KMS-11 (cell line): Measurements from ENCODE around the gene PRDM2.

Experiments
- H2AFZ ChIP-seq: fragments of 200-600 bp; sonication (generic); 2 replicates; pipeline ENCODE4 v1.6.1; 2016; ENCODE audit warnings: antibody characterized with exemption, mixed run types, low read depth
- H3K27ac ChIP-seq: fragments of 200-600 bp; sonication (generic); 2 replicates; pipeline ENCODE4 v1.6.1; 2016; ENCODE audit warnings: mild to moderate bottlenecking, mixed run types
- H3K27me3 ChIP-seq: fragments of 200-600 bp; sonication (generic); 2 replicates; pipeline ENCODE4 v1.6.1; 2017; ENCODE audit warnings: mild to moderate bottlenecking, low read depth, mixed run types, moderate library complexity; ENCODE audit not compliant: insufficient read depth
- H3K36me3 ChIP-seq: fragments of 200-600 bp; sonication (generic); 2 replicates; pipeline ENCODE4 v1.6.1; 2017; ENCODE audit warnings: mild to moderate bottlenecking, mixed run types; ENCODE audit not compliant: insufficient read depth
- H3K4me1 ChIP-seq: fragments of 200-600 bp; sonication (generic); 2 replicates; pipeline ENCODE4 v1.6.1; 2016; ENCODE audit warnings: mild to moderate bottlenecking, low read depth, mixed run types; ENCODE audit not compliant: poor library complexity, severe bottlenecking
- H3K4me2 ChIP-seq: fragments of 200-600 bp; sonication (generic); 2 replicates; pipeline ENCODE4 v1.7.0; 2016; ENCODE audit warnings: mild to moderate bottlenecking, mixed run types
- H3K4me3 ChIP-seq: fragments of 200-600 bp; sonication (generic); IDR thresholded peaks from 2 replicates; pipeline ENCODE4 v1.6.1; 2017; ENCODE audit warnings: low read depth, low read length, mixed read lengths; ENCODE audit not compliant: insufficient read depth
- H3K79me2 ChIP-seq: fragments of 200-600 bp; sonication (generic); 2 replicates; pipeline ENCODE4 v1.6.1; 2016; ENCODE audit warnings: low read depth, mixed run types; ENCODE audit not compliant: insufficient read depth
- H3K9ac ChIP-seq: fragments of 200-600 bp; sonication (generic); 2 replicates; pipeline ENCODE4 v1.6.1; 2016; ENCODE audit warnings: mild to moderate bottlenecking, mixed run types
- H4K20me1 ChIP-seq: fragments of 200-600 bp; sonication (generic); 2 replicates; pipeline ENCODE4 v1.6.1; 2016; ENCODE audit warnings: mild to moderate bottlenecking, mixed run types; ENCODE audit not compliant: insufficient read depth
- CTCF ChIP-seq: fragments of 200-600 bp; sonication (generic); conservative IDR thresholded peaks from 2 replicates; pipeline ENCODE4 v1.6.1; 2017; ENCODE audit warnings: low read depth, mild to moderate bottlenecking, antibody characterized with exemption, low read length, moderate library complexity, mixed read lengths

Gene PRDM2

GRCh38 chr1:13749543-13750341 is 49.8 kb downstream of the PRDM2 start:
- H3K4me1 ChIP-seq = peaks cover 49% of the 10 kb centered on the region

GRCh38 chr1:13751458-13751871 is 51.5 kb downstream of the PRDM2 start:
- peaks cover 69% of the 10 kb centered on the region for H3K79me2 ChIP-seq
- H3K36me3 ChIP-seq = no peaks in the 10 kb centered on the region; the same call in 1 of the 2 replicates
- H4K20me1 ChIP-seq = peaks cover 22% of the 10 kb centered on the region; the same call in 1 of the 2 replicates
- H2AFZ ChIP-seq = no peak overlapping the region
- no peak overlapping the region for H3K4me3 ChIP-seq
- H3K27ac ChIP-seq = no peak overlapping the region
- H3K27me3 ChIP-seq = no peaks in the 10 kb centered on the region
- TF ChIP-seq CTCF = no peak
- no peak overlapping the region for H3K9ac ChIP-seq
- H3K4me2 ChIP-seq = peak overlapping the region; percentile 69; the same call in 1 of the 2 replicates
- peaks cover 53% of the 10 kb centered on the region for H3K4me1 ChIP-seq

More at GRCh38 chr1:13749543-13750341, 49.8 kb downstream of the PRDM2 start:
- H3K9ac ChIP-seq = peak overlapping the region; percentile 70; the same call in 1 of the 2 replicates
- TF ChIP-seq CTCF = no peak
- no peaks in the 10 kb centered on the region; the same call in 1 of the 2 replicates for H3K36me3 ChIP-seq
- H2AFZ ChIP-seq = peak overlapping the region; percentile 43; the same call in 1 of the 2 replicates
- H3K27me3 ChIP-seq = no peaks in the 10 kb centered on the region
- no peak overlapping the region for H3K4me3 ChIP-seq
- H3K27ac ChIP-seq = peak overlapping the region; percentile 80
- peaks cover 54% of the 10 kb centered on the region for H3K79me2 ChIP-seq
- peaks cover 17% of the 10 kb centered on the region; the same call in 1 of the 2 replicates for H4K20me1 ChIP-seq
- peak overlapping the region; percentile 69 for H3K4me2 ChIP-seq

- no peak overlapping the region for H3K4me2 ChIP-seq
- H3K36me3 ChIP-seq = no peaks in the 10 kb centered on the region; the same call in 1 of the 2 replicates
- H3K79me2 ChIP-seq = peaks cover 74% of the 10 kb centered on the region
- no peak overlapping the region for H2AFZ ChIP-seq
- H3K27ac ChIP-seq = no peak overlapping the region
- no peak overlapping the region for H3K9ac ChIP-seq
- H3K27me3 ChIP-seq = no peaks in the 10 kb centered on the region
- peaks cover 57% of the 10 kb centered on the region for H3K4me1 ChIP-seq
- no peak for TF ChIP-seq CTCF
- H3K4me3 ChIP-seq = no peak overlapping the region
- peaks cover 28% of the 10 kb centered on the region for H4K20me1 ChIP-seq
Measured at GRCh38 chr1:13751985-13752384, 52.0 kb downstream of the PRDM2 start.

- H3K36me3 ChIP-seq = no peaks in the 10 kb centered on the region; the same call in 1 of the 2 replicates
- TF ChIP-seq CTCF = no peak
- H4K20me1 ChIP-seq = peaks cover 33% of the 10 kb centered on the region
- H3K27me3 ChIP-seq = no peaks in the 10 kb centered on the region
- peaks cover 61% of the 10 kb centered on the region for H3K4me1 ChIP-seq
- no peak overlapping the region for H3K27ac ChIP-seq
- 0 out of 2 replicates have a peak overlapping the region, but pooled peaks have one; percentile 9 for H3K4me2 ChIP-seq
- no peak overlapping the region for H2AFZ ChIP-seq
- H3K9ac ChIP-seq = no peak overlapping the region
- H3K79me2 ChIP-seq = peaks cover 82% of the 10 kb centered on the region
- no peak overlapping the region for H3K4me3 ChIP-seq
Measured at GRCh38 chr1:13752852-13753251, 52.9 kb downstream of the PRDM2 start.
